CD14-positive monocyte (primary cell): ENCODE measurements around the gene MAVS. TPM values are rescaled to one million over a fixed set of nuclear protein-coding genes. Genes with fewer than 3 reads are reported as not detected.

Source experiments
- DNase-seq, 3 donors: peaks; one replicate each; pipeline ENCODE4 v3.0.0-alpha.2; 2011 to 2022
- H2AFZ ChIP-seq: 2 replicates; pipeline ENCODE4 v1.6.0; 2012; ENCODE audit warnings: mild to moderate bottlenecking, low read depth, low read length, inconsistent platforms; ENCODE audit not compliant: insufficient read depth, poor library complexity, severe bottlenecking
- H3K27ac ChIP-seq, 2 donors: 1 replicate in 1 of 2; 2 replicates in 1 of 2; pipeline ENCODE4 v1.5.1; 2012 to 2013; ENCODE audit warnings: low read length in 2 of 2, control low read depth in 1 of 2, inconsistent platforms in 1 of 2, low read depth in 1 of 2, mild to moderate bottlenecking in 1 of 2
- H3K27me3 ChIP-seq, 2 donors: one replicate each; pipeline versions ENCODE4 v1.6.0 to v1.6.1; 2011 to 2013; ENCODE audit warnings: low read length in 2 of 2; ENCODE audit not compliant: control insufficient read depth in 2 of 2, insufficient read depth in 2 of 2
- H3K36me3 ChIP-seq, 2 donors: replicated peaks in 1 of 2; 1 replicate in 1 of 2; 2 replicates in 1 of 2; pipeline versions ENCODE4 v1.5.1 to v1.6.1; 2012 to 2013; ENCODE audit warnings: low read length in 2 of 2, control low read depth in 1 of 2, inconsistent platforms in 1 of 2, mild to moderate bottlenecking in 1 of 2; ENCODE audit not compliant: insufficient read depth in 2 of 2, control insufficient read depth in 1 of 2
- H3K4me1 ChIP-seq, 2 donors: 1 replicate in 1 of 2; 2 replicates in 1 of 2; pipeline versions ENCODE4 v1.5.1 to v1.6.1; 2012 to 2013; ENCODE audit warnings: low read length in 2 of 2, control low read depth in 1 of 2, inconsistent platforms in 1 of 2, mild to moderate bottlenecking in 1 of 2, moderate library complexity in 1 of 2; ENCODE audit not compliant: insufficient read depth in 2 of 2, control insufficient read depth in 1 of 2
- H3K4me2 ChIP-seq: replicated peaks from 2 replicates; pipeline ENCODE3; 2012; ENCODE audit warnings: low read length, moderate library complexity, mild to moderate bottlenecking; ENCODE audit not compliant: poor library complexity, severe bottlenecking; ENCODE audit errors: extremely low read depth
- H3K4me3 ChIP-seq, 3 experiments: fragments of 200-600 bp in 1 of 3; sonication (generic) in 1 of 3; replicated peaks in 1 of 3; 1 replicate in 2 of 3; 2 replicates in 1 of 3; pipeline ENCODE4 v1.5.1; 2011 to 2013; ENCODE audit warnings: low read length in 3 of 3, mild to moderate bottlenecking in 3 of 3, control low read depth in 2 of 3, low read depth in 2 of 3, inconsistent platforms in 1 of 3, moderate library complexity in 1 of 3
- H3K79me2 ChIP-seq: 2 replicates; pipeline ENCODE4 v1.6.0; 2012; ENCODE audit warnings: mild to moderate bottlenecking, control low read depth, inconsistent platforms, low read length, moderate library complexity; ENCODE audit not compliant: insufficient read depth
- H3K9ac ChIP-seq: 2 replicates; pipeline ENCODE4 v1.6.0; 2017; ENCODE audit warnings: low read length, mild to moderate bottlenecking; ENCODE audit not compliant: insufficient read depth, poor library complexity, severe bottlenecking
- H3K9me3 ChIP-seq, 2 donors: replicated peaks in 1 of 2; 1 replicate in 1 of 2; 2 replicates in 1 of 2; pipeline versions ENCODE4 v1.5.1 to v1.6.1; 2012 to 2013; ENCODE audit warnings: low read length in 2 of 2, control low read depth in 1 of 2; ENCODE audit not compliant: control insufficient read depth in 1 of 2, insufficient read depth in 1 of 2
- H4K20me1 ChIP-seq: 2 replicates; pipeline ENCODE4 v1.6.0; 2012; ENCODE audit warnings: mild to moderate bottlenecking, low read length, control low read depth, moderate library complexity; ENCODE audit not compliant: insufficient read depth
- H3K27ac Mint-ChIP-seq, 7 donors: one replicate each; pipeline ENCODE4 v1.8.0; 2020; ENCODE audit warnings: mild to moderate bottlenecking in 7 of 7, mixed read lengths in 7 of 7, moderate library complexity in 6 of 7, inconsistent platforms in 2 of 7
- H3K27me3 Mint-ChIP-seq, 3 donors: one replicate each; pipeline ENCODE4 v1.8.0; 2021 to 2022; ENCODE audit warnings: low read depth in 3 of 3, mild to moderate bottlenecking in 3 of 3, mixed read lengths in 3 of 3, moderate library complexity in 3 of 3, inconsistent platforms in 1 of 3
- H3K36me3 Mint-ChIP-seq, 2 donors: one replicate each; pipeline ENCODE4 v1.8.0; 2020; ENCODE audit warnings: mixed read lengths in 2 of 2, inconsistent platforms in 1 of 2, mild to moderate bottlenecking in 1 of 2
- H3K4me1 Mint-ChIP-seq: one replicate; pipeline ENCODE4 v1.8.0; 2020; ENCODE audit warnings: mild to moderate bottlenecking, mixed read lengths
- H3K4me3 Mint-ChIP-seq, 2 donors: one replicate each; pipeline ENCODE4 v1.8.0; 2020; ENCODE audit warnings: mild to moderate bottlenecking in 2 of 2, mixed read lengths in 2 of 2, moderate library complexity in 1 of 2
- H3K9me3 Mint-ChIP-seq, 7 donors: one replicate each; pipeline ENCODE4 v1.8.0; 2020 to 2022; ENCODE audit warnings: mixed read lengths in 7 of 7, mild to moderate bottlenecking in 6 of 7, moderate library complexity in 6 of 7, inconsistent platforms in 2 of 7
- WGBS: methylation state at CpG from one replicate; pipeline ENCODE4 v1.1.5; 2013; ENCODE audit warnings: missing lambda C conversion rate; ENCODE audit not compliant: insufficient coverage; 5-methylcytosine and 5-hydroxymethylcytosine counted together
- intact Hi-C, 2 donors: fragments of 100-400 bp; cut with micrococcal nuclease; formaldehyde crosslinking; loops; one replicate each; pipeline versions ENCODE4 v1.15.0 to v1.15.1; 2023
- polyA plus RNA-seq, 3 donors: library from polyadenylated mRNA; depleted of rRNA in 1 of 3; unstranded in 2 of 3; stranded (reverse) in 1 of 3; fragments of 300-500 nt in 2 of 3; fragments of >200 nt in 1 of 3; fragmentation: Illumina TruSeq in 2 of 3; gene quantifications; 1 replicate in 2 of 3; 2 replicates in 1 of 3; pipeline ENCODE4 v1.2.3, GENCODE V29; 2012 to 2021
- TF ChIP-seq, protein P1 (sequence below): fragments of 200-600 bp; IDR thresholded peaks from one replicate; pipeline ENCODE4 v1.8.0; 2022; ENCODE audit warnings: antibody characterized with exemption, mild to moderate bottlenecking

MAVS gene
- polyA plus RNA-seq, 3 donors = 1.8 to 16.6 (median 3.2) TPM

DNA sequence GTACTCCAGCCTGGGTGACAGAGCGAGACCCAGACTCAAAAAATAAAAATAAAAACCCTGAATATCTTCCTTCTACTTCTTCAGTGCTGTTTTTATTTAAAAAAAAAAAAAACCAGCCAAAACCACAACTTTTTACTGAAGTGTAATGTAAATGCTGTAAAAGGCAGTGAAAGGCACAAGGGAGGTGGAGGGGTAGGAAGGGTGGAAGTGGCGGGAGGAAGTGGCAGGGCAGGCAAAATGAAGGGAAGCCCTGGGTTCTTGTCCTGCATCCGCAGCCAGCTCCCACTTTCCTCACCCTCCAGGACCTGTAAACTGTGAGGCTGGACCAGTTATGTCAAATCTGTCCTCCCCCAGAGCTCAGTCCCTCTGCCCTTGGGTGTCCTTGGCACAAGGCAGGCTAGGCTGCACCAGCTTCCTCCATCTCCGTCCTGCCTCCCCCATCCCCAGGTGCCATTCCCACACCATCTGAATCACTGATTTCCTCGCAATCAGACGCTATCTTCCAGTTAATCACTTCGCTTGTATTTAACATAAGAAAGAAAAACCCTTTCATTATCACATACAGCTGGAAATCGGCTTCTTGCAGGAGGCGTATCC lies 28.8 kb downstream of the MAVS start:
- TF ChIP-seq, protein P1, sequence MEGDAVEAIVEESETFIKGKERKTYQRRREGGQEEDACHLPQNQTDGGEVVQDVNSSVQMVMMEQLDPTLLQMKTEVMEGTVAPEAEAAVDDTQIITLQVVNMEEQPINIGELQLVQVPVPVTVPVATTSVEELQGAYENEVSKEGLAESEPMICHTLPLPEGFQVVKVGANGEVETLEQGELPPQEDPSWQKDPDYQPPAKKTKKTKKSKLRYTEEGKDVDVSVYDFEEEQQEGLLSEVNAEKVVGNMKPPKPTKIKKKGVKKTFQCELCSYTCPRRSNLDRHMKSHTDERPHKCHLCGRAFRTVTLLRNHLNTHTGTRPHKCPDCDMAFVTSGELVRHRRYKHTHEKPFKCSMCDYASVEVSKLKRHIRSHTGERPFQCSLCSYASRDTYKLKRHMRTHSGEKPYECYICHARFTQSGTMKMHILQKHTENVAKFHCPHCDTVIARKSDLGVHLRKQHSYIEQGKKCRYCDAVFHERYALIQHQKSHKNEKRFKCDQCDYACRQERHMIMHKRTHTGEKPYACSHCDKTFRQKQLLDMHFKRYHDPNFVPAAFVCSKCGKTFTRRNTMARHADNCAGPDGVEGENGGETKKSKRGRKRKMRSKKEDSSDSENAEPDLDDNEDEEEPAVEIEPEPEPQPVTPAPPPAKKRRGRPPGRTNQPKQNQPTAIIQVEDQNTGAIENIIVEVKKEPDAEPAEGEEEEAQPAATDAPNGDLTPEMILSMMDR = no peak
- no peak overlapping the region for H3K9ac ChIP-seq
- H3K27ac Mint-ChIP-seq = no peak overlapping the region

DNA sequence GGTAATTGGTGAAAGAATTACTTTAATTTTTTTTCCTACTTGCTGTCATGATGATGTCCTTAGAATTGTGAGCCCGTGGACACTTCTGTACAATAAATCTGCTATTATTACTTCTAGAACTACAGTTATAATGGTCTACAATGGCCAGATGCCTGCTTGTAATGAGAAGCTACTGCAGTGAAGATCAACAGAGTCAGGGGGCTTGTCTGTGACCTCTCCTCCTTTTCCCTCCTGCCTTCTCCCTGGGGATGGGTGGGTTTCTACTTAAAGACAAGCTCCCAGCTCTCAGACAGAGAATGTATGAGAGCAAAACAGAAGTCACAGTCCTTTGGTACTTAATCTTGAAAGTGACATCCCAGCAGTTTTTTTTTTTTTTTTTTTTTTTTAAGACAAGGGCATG lies 29.4 kb downstream of the MAVS start:
- H3K27ac ChIP-seq = peak overlapping the region in 1 of 2 donors; percentile 16

More for the DNA sequence above, 28.8 kb downstream of the MAVS start:
- H3K36me3 ChIP-seq = peaks cover 25 to 54% of the 10 kb centered on the region in 2 donors
- no peak overlapping the region for H3K4me2 ChIP-seq
- no peaks in the 10 kb centered on the region for H3K9me3 Mint-ChIP-seq
- H3K4me1 ChIP-seq = peaks cover 16 to 19% of the 10 kb centered on the region in 2 donors
- no peaks in the 10 kb centered on the region for H3K9me3 ChIP-seq
- peak overlapping the region in 1 of 2 donors; percentile 16 for H3K27ac ChIP-seq
- DNase-seq = no peak
- no peak overlapping the region for H3K4me3 ChIP-seq
- peaks cover 38% of the 10 kb centered on the region for H3K79me2 ChIP-seq
- intact Hi-C loops = no loop called here
- no peaks in the 10 kb centered on the region for H3K27me3 ChIP-seq
- H3K36me3 Mint-ChIP-seq = peaks cover 33 to 51% of the 10 kb centered on the region in 2 donors
- H4K20me1 ChIP-seq = peaks cover 58% of the 10 kb centered on the region
- H3K27me3 Mint-ChIP-seq = peaks cover 0 to 3% (median 0%) of the 10 kb centered on the region in 3 donors
- peaks cover 29% of the 10 kb centered on the region for H3K4me1 Mint-ChIP-seq
- H2AFZ ChIP-seq = no peak overlapping the region
- H3K4me3 Mint-ChIP-seq = no peak overlapping the region
- 75% methylated on average over 1 of the region's 9 CpGs for WGBS

More for the DNA sequence above, 29.4 kb downstream of the MAVS start:
- Histone ChIP-seq H3K4me3 (no peak overlapping the region), H4K20me1 (peaks cover 58% of the 10 kb centered on the region), H3K4me1 (peaks cover 16 to 19% of the 10 kb centered on the region in 2 donors), H3K9ac (no peak overlapping the region), H3K27me3 (no peaks in the 10 kb centered on the region), H3K79me2 (peaks cover 37% of the 10 kb centered on the region), H3K4me2 (no peak overlapping the region), H3K36me3 (peaks cover 24 to 50% of the 10 kb centered on the region in 2 donors), H2AFZ (no peak overlapping the region), H3K9me3 (no peaks in the 10 kb centered on the region)
- H3K9me3 Mint-ChIP-seq = no peaks in the 10 kb centered on the region
- TF ChIP-seq, protein P1 = no peak
- intact Hi-C loops = no loop called here
- WGBS = no CpG with 5 or more reads among the region's 1 CpG
- peaks cover 0 to 3% (median 0%) of the 10 kb centered on the region in 3 donors for H3K27me3 Mint-ChIP-seq
- H3K36me3 Mint-ChIP-seq = peaks cover 28 to 48% of the 10 kb centered on the region in 2 donors
- peaks cover 29% of the 10 kb centered on the region for H3K4me1 Mint-ChIP-seq
- no peak overlapping the region for H3K27ac Mint-ChIP-seq
- DNase-seq = no peak
- no peak overlapping the region for H3K4me3 Mint-ChIP-seq
